Cardiac muscle cell (in vitro differentiated cells and primary cell): ENCODE results near the gene APOL4. TPM values are rescaled to one million over a fixed set of nuclear protein-coding genes. Genes with fewer than 3 reads are reported as not detected.

Experiments
- DNase-seq, 2 donors: peaks; one replicate each; pipeline versions ENCODE4 v3.0.0 to v3.0.0-alpha.2; 2010 to 2017; ENCODE audit warnings: low read depth in 1 of 2, low spot score in 1 of 2
- H3K27ac ChIP-seq: fragments of 200-600 bp; sonication (generic); 2 replicates; pipeline ENCODE4 v1.5.1; 2016
- H3K27me3 ChIP-seq: fragments of 200-600 bp; sonication (generic); 2 replicates; pipeline ENCODE4 v1.6.0; 2016; ENCODE audit warnings: control low read depth
- H3K36me3 ChIP-seq: fragments of 200-600 bp; sonication (generic); 2 replicates; pipeline ENCODE4 v1.5.1; 2016; ENCODE audit warnings: control low read depth
- H3K4me1 ChIP-seq: fragments of 200-600 bp; sonication (generic); 2 replicates; pipeline ENCODE4 v1.8.1; 2017; ENCODE audit warnings: low read depth, mild to moderate bottlenecking, mixed run types
- H3K4me3 ChIP-seq: fragments of 200-600 bp; sonication (generic); 2 replicates; pipeline ENCODE4 v1.5.1; 2016; ENCODE audit warnings: mild to moderate bottlenecking
- H3K9me3 ChIP-seq: fragments of 200-600 bp; sonication (generic); 2 replicates; pipeline ENCODE4 v1.5.1; 2017; ENCODE audit warnings: low read depth, mild to moderate bottlenecking, control low read depth
- CTCF ChIP-seq: IDR thresholded peaks from 2 replicates; pipeline ENCODE4 v1.5.1; 2012; ENCODE audit warnings: low read depth, mild to moderate bottlenecking, low read length
- polyA plus RNA-seq: library from polyadenylated mRNA; unstranded; fragments of >200 nt; fragmentation: Nextera tagmentation; extraction: Ambion mirVana; gene quantifications from 2 replicates; pipeline ENCODE4 v1.2.1, GENCODE V29; 2016
- total RNA-seq: library from RNA; depleted of rRNA; stranded (reverse); fragments of >200 nt; gene quantifications from 2 replicates; pipeline ENCODE4 v1.2.3, GENCODE V29; 2016

Gene APOL4
- total and polyA plus RNA-seq, 2 experiments from 2014 or later: 0.27 TPM; not detected in 1

DNA sequence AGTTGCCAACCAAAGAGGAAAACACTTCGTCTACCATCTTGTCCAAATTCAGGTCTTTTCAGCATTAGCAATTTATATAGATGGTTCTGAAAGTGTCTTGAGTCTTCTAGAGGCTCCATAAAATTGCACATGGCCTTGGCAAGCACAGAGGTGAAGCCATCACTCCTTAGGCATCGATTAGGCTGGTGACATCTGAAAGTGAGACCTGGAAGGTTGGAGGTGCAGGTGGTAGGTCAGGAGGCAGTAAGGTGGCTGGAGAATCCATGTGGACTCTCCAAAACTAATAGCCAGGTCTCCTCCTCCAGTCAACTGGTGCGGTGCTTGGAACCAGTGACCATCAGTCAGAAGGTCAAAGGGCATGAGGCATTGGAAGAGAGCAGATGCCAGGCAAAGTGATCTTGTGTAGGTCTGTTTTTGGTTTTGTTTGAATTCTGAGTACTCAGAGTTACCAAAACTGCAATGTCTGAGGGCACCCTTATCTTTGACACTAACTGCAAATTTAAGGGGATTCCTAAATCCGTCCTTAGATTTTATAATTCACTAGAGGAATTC is 44.3 kb upstream of the APOL4 start:
- no peak for TF ChIP-seq CTCF

DNA sequence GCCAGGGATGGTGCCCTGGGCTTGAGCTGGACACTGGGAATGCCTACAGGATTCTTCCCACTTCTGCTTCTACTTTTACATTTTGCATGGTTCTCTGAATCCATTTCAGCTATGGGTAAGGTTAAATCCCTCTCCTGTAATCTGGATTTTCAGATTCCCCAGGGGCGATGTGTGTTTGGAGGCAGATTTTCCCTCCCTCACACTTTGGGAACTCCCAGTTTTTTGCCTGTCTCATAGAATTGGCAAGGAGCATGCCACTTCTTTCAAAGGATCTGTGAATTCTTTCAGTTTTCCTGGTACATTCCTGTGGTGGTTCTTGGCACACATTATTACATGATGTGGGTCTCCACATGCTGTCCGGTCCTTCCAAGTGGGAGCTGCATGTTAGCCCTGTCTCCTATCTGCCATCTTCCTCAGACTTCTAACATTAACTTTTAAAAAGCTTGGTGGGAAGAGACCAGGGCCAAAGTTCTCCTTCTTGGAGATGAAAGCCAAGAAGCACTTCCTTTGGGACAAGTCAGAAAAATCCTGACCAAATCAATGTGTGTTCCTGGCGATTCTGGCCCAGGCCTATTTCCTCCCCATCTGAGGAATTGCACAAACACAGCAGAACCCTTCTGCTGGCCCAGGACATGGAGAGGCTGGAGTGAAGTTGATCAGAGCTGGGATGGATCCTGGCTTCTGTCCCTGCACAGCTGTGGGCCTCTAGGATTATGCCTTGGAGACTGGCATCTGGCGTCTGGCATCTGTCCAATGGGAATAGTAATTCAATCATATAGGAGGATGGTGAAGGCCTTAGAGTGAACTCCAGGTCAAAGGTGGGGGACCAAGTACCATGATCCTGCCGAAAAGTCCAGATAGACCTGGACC is 43.1 kb upstream of the APOL4 start:
- DNase-seq: peak in 1 of 2 donors; percentile 91
- TF ChIP-seq CTCF: no peak
- no peaks in the 10 kb centered on the region for H3K36me3 ChIP-seq
- H3K9me3 ChIP-seq: no peaks in the 10 kb centered on the region
- H3K27me3 ChIP-seq: no peaks in the 10 kb centered on the region
- H3K27ac ChIP-seq: no peak overlapping the region
- H3K4me1 ChIP-seq: no peaks in the 10 kb centered on the region
- no peak overlapping the region for H3K4me3 ChIP-seq

More for the DNA sequence above, 44.3 kb upstream of the APOL4 start:
- no peak for DNase-seq
- Histone ChIP-seq H3K4me1 (no peaks in the 10 kb centered on the region), H3K36me3 (no peaks in the 10 kb centered on the region), H3K9me3 (no peaks in the 10 kb centered on the region), H3K4me3 (no peak overlapping the region), H3K27ac (no peak overlapping the region), H3K27me3 (no peaks in the 10 kb centered on the region)

DNA sequence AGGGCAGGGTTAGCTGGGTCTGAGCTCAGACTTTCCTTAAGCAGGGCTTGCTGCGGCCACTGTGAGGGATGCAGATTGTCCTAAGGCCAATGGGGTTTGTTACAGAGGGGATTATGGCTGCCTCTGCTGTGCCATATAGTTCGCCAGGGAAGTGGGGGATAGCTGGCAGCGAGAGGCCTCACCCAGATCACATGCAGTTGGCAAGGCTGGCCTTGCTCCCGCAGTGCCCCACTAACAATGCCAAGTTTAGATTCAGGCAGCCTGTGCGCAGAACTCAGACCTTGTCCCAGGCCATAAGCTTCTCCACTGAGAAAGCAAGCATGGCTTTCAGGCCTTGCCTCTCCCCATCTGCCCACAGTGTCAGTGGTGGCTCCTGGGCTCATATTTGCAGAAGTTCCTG is 42.4 kb upstream of the APOL4 start:
- no peak overlapping the region for H3K4me3 ChIP-seq
- H3K27me3 ChIP-seq: no peaks in the 10 kb centered on the region
- no peaks in the 10 kb centered on the region for H3K9me3 ChIP-seq
- DNase-seq: no peak
- no peak overlapping the region for H3K27ac ChIP-seq
- H3K4me1 ChIP-seq: no peaks in the 10 kb centered on the region
- no peaks in the 10 kb centered on the region for H3K36me3 ChIP-seq
- no peak for TF ChIP-seq CTCF

- no peaks in the 10 kb centered on the region for H3K4me1 ChIP-seq
- peak; percentile 80 for TF ChIP-seq CTCF
- H3K27me3 ChIP-seq: no peaks in the 10 kb centered on the region
- DNase-seq: peak; percentile 90 to 94
- no peaks in the 10 kb centered on the region for H3K9me3 ChIP-seq
- peak within 1 kb of the TSS; percentile 23 for H3K4me3 ChIP-seq
- H3K36me3 ChIP-seq: no peaks in the 10 kb centered on the region
- H3K27ac ChIP-seq: peak within 1 kb of the TSS; percentile 64
Observed at GRCh38 chr22:36239401-36240171, 38.0 kb upstream of the APOL4 start, which contains the start of gene APOL2. APOL2 (minus strand) TSS chr22:36239527; CDS start chr22:36233162, 6,365 bp downstream.

- Histone ChIP-seq H3K4me3 (peak overlapping the region; percentile 23), H3K4me1 (no peaks in the 10 kb centered on the region), H3K9me3 (no peaks in the 10 kb centered on the region), H3K27ac (peak overlapping the region; percentile 64), H3K36me3 (no peaks in the 10 kb centered on the region), H3K27me3 (no peaks in the 10 kb centered on the region)
- DNase-seq: no peak
- no peak for TF ChIP-seq CTCF
Observed at GRCh38 chr22:36239150-36239400, 37.5 kb upstream of the APOL4 start.
